ENCODE results near the gene PCDH17. TPM values are rescaled to one million over a fixed set of nuclear protein-coding genes. Genes with fewer than 3 reads are reported as not detected.

Gene PCDH17
- total RNA-seq, 2 donors from 2014 or later, result 3.6 to 7.4 TPM

DNA sequence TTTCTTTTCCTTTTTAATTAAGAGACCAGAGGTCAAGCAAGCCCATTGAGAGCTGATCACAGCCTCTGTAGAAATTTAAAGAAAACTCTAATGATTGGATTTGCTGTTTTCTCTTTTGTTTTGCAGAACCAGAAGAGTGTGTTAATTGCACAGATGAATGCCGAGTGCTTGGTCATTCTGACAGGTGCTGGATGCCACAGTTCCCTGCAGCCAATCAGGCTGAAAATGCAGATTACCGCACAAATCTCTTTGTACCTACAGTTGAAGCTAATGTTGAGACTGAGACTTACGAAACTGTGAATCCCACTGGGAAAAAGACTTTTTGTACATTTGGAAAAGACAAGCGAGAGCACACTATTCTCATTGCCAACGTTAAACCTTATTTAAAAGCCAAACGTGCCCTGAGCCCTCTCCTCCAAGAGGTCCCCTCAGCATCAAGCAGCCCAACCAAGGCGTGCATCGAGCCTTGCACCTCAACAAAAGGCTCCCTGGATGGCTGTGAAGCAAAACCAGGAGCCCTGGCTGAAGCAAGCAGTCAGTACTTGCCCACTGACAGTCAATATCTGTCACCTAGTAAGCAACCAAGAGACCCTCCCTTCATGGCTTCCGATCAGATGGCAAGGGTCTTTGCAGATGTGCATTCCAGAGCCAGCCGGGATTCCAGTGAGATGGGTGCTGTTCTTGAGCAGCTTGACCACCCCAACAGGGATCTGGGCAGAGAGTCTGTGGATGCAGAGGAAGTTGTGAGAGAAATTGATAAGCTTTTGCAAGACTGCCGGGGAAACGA lies 93.1 kb downstream of the PCDH17 start:
- TF ChIP-seq CTCF (IDR thresholded peaks at IDR 0.05), result no peak
- no peak for DNase-seq (ENCODE audit: low spot score)
- no peak overlapping the region for H3K4me3 ChIP-seq

DNA sequence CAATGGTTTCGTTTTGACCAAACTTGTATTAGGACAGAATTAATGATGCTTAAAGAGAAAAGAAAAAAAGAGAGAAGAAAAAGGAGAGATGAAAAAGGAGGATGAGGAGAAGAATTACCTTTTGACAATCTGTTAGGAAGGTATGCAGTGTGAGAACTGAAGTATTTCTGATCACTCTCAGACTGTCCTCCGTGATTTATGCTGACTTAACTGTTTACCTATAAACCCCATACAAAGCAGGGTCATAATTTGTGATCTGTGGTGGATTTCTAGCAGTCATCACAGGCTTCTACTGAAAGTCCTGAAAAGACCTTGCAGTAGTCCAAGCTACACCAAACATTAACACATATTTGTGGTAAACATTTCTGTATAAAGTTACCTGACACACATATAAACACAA lies 93.9 kb downstream of the PCDH17 start:
- H3K27me3 ChIP-seq, result no peaks in the 10 kb centered on the region
- DNase-seq (ENCODE audit: low spot score), result no peak
- no peak for TF ChIP-seq CTCF (IDR thresholded peaks at IDR 0.05)
- no peaks in the 10 kb centered on the region for H3K4me1 ChIP-seq
- H3K27ac ChIP-seq, result no peak overlapping the region
- no peaks in the 10 kb centered on the region for H3K9me3 ChIP-seq
- H3K36me3 ChIP-seq, result no peaks in the 10 kb centered on the region
- H3K4me3 ChIP-seq, result no peak overlapping the region

More for the DNA sequence above, 93.1 kb downstream of the PCDH17 start:
- Histone ChIP-seq H3K4me1 (no peaks in the 10 kb centered on the region), H3K27ac (no peak overlapping the region), H3K27me3 (no peaks in the 10 kb centered on the region), H3K36me3 (no peaks in the 10 kb centered on the region), H3K9me3 (no peaks in the 10 kb centered on the region)

DNA sequence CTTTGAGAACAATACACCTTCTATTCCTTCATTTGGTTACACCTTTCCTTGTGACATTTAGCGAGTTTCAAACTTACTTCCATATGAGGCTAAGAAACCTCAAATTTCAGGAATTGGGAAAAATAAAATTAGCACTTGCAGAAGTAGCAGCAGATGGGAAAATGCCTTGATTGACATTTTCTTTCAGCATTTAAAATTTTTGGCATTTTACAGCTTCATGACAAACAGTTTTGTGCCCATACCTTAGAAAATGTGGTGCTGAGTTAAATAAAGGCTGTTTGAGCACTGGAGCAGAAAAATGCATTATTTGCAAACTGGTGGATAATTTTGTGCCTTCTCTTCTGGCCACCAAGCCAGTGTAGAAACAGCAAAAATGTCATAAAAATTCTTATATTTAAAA lies 95.4 kb downstream of the PCDH17 start:
- Histone ChIP-seq H3K27me3 (no peaks in the 10 kb centered on the region), H3K4me3 (no peak overlapping the region), H3K36me3 (no peaks in the 10 kb centered on the region), H3K27ac (no peak overlapping the region), H3K9me3 (no peaks in the 10 kb centered on the region), H3K4me1 (no peaks in the 10 kb centered on the region)
- no peak for TF ChIP-seq CTCF (IDR thresholded peaks at IDR 0.05)
- DNase-seq (ENCODE audit: low spot score), result no peak

DNA sequence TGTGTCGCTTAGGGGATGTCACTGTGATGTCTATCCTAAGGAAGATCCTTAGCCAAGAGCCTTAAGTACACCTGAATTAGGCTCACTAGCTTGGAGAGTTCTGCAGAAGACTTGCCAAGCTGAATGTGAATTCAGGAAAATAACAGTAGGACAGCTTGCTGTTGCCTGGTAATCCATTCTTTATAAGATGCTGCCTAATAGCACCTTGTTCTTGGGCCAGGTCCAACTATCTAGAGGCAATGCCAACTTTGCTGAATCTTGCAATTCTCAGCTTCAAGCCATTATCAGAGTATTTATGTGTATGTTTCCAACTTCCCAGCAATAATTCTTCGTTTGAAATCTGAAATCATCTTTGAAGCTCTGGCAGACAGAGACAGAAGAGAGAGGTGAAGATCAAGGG lies 102.8 kb downstream of the PCDH17 start:
- no peaks in the 10 kb centered on the region for H3K27me3 ChIP-seq
- H3K36me3 ChIP-seq, result no peaks in the 10 kb centered on the region
- no peaks in the 10 kb centered on the region for H3K4me1 ChIP-seq
- no peak for DNase-seq (ENCODE audit: low spot score)
- H3K9me3 ChIP-seq, result no peaks in the 10 kb centered on the region
- no peak for TF ChIP-seq CTCF (IDR thresholded peaks at IDR 0.05)
- no peak overlapping the region for H3K27ac ChIP-seq
- no peak overlapping the region for H3K4me3 ChIP-seq

GRCh38 chr13:57739089-57739488 lies 107.5 kb downstream of the PCDH17 start:
- Histone ChIP-seq H3K36me3 (no peaks in the 10 kb centered on the region), H3K27me3 (no peaks in the 10 kb centered on the region), H3K9me3 (no peaks in the 10 kb centered on the region), H3K27ac (no peak overlapping the region), H3K4me3 (no peak overlapping the region), H3K4me1 (peaks cover 0 to 4% of the 10 kb centered on the region in 2 donors)
- TF ChIP-seq CTCF (IDR thresholded peaks at IDR 0.05), result no peak
- DNase-seq (ENCODE audit: low spot score), result no peak

Measured in right atrium auricular region (tissue), 2 donors.